OCI-LY1 (cell line): Measurements from ENCODE around the gene ITCH.
"Not testable (repeated sequence)": the region's sequence is repeated elsewhere in the genome, so short reads cannot be mapped to it uniquely, and the experiment has no call there.

ENCODE experiments used
- H2AFZ ChIP-seq: fragments of 200-600 bp; sonication (generic), shearing (Covaris generic); 2 replicates; pipeline ENCODE4 v1.6.0; 2014; ENCODE audit warnings: antibody characterized with exemption, mild to moderate bottlenecking, low read length
- H3F3A ChIP-seq: fragments of 200-600 bp; sonication (generic), shearing (Covaris generic); 2 replicates; pipeline ENCODE4 v1.6.0; 2014; ENCODE audit warnings: mild to moderate bottlenecking, antibody characterized with exemption, low read length, moderate library complexity; ENCODE audit not compliant: insufficient read depth
- H3K27ac ChIP-seq: fragments of 200-600 bp; sonication (generic); 2 replicates; pipeline ENCODE4 v1.5.1; 2014; ENCODE audit warnings: low read length, mixed run types, mild to moderate bottlenecking, low read depth; ENCODE audit not compliant: poor library complexity, severe bottlenecking
- H3K27me3 ChIP-seq: fragments of 200-600 bp; sonication (generic); 2 replicates; pipeline ENCODE4 v1.6.0; 2014; ENCODE audit warnings: antibody characterized with exemption, mild to moderate bottlenecking, low read length, moderate library complexity; ENCODE audit not compliant: insufficient read depth
- H3K36me3 ChIP-seq: fragments of 200-600 bp; sonication (generic); 2 replicates; pipeline ENCODE4 v1.6.1; 2014; ENCODE audit warnings: mild to moderate bottlenecking, antibody characterized with exemption, low read length, moderate library complexity, mixed read lengths; ENCODE audit not compliant: insufficient read depth
- H3K4me1 ChIP-seq: fragments of 200-600 bp; sonication (generic); 2 replicates; pipeline ENCODE4 v1.5.1; 2014; ENCODE audit warnings: mild to moderate bottlenecking, low read length, moderate library complexity; ENCODE audit not compliant: insufficient read depth, severe bottlenecking
- H3K4me2 ChIP-seq: fragments of 200-600 bp; sonication (generic), shearing (Covaris generic); 2 replicates; pipeline ENCODE4 v1.6.1; 2014; ENCODE audit warnings: low read length
- H3K4me3 ChIP-seq: fragments of 200-600 bp; sonication (generic); 2 replicates; pipeline ENCODE4 v1.5.1; 2014; ENCODE audit warnings: low read length, low read depth, mild to moderate bottlenecking, mixed read lengths; ENCODE audit not compliant: poor library complexity, severe bottlenecking
- H3K79me2 ChIP-seq: fragments of 200-600 bp; shearing (Covaris generic); 2 replicates; pipeline ENCODE4 v1.6.1; 2016; ENCODE audit warnings: mixed run types, low read length, mixed read lengths; ENCODE audit not compliant: insufficient read depth
- H3K9ac ChIP-seq: fragments of 200-600 bp; sonication (generic), shearing (Covaris generic); 2 replicates; pipeline ENCODE4 v1.6.1; 2014; ENCODE audit warnings: mild to moderate bottlenecking, low read length, mixed read lengths
- H3K9me2 ChIP-seq: fragments of 200-600 bp; sonication (generic), shearing (Covaris generic); 2 replicates; pipeline ENCODE4 v1.6.1; 2014; ENCODE audit warnings: low read depth, mild to moderate bottlenecking, low read length, mixed read lengths
- H3K9me3 ChIP-seq: fragments of 200-600 bp; shearing (Covaris generic); 2 replicates; pipeline ENCODE4 v1.6.1; 2014; ENCODE audit warnings: low read length, mixed read lengths
- H4K20me1 ChIP-seq: fragments of 200-600 bp; sonication (generic), shearing (Covaris generic); 2 replicates; pipeline ENCODE4 v1.6.0; 2016; ENCODE audit warnings: mild to moderate bottlenecking, low read length; ENCODE audit not compliant: insufficient read depth
- CTCF ChIP-seq: fragments of 200-600 bp; sonication (generic), shearing (Covaris generic); IDR thresholded peaks from 2 replicates; pipeline ENCODE4 v1.5.1; 2017; ENCODE audit warnings: mild to moderate bottlenecking, antibody characterized with exemption, low read length, moderate library complexity, mixed read lengths
- EZH2 ChIP-seq: fragments of 200-600 bp; sonication (generic), shearing (Covaris generic); IDR thresholded peaks from 2 replicates; pipeline ENCODE4 v1.8.0; 2017; ENCODE audit warnings: borderline replicate concordance, mixed run types, mild to moderate bottlenecking, antibody characterized with exemption, low read length, moderate library complexity, mixed read lengths

Gene ITCH

GRCh38 chr20:34347571-34347970 lies 15.5 kb upstream of the ITCH start:
- no peaks in the 10 kb centered on the region for H4K20me1 ChIP-seq
- no peak overlapping the region for H3K4me2 ChIP-seq
- H3K4me1 ChIP-seq, result no peaks in the 10 kb centered on the region
- no peaks in the 10 kb centered on the region for H3K9me3 ChIP-seq
- H3K36me3 ChIP-seq, result no peaks in the 10 kb centered on the region
- H3K9me2 ChIP-seq, result no peaks in the 10 kb centered on the region
- TF ChIP-seq EZH2 (no peak), CTCF (no peak)
- H3K27ac ChIP-seq, result no peak overlapping the region
- no peak overlapping the region for H3K9ac ChIP-seq
- no peaks in the 10 kb centered on the region for H3F3A ChIP-seq
- no peak overlapping the region for H3K4me3 ChIP-seq
- H3K27me3 ChIP-seq, result no peaks in the 10 kb centered on the region
- H3K79me2 ChIP-seq, result no peaks in the 10 kb centered on the region
- H2AFZ ChIP-seq, result no peak overlapping the region

- no peak for TF ChIP-seq CTCF
- no peak for TF ChIP-seq EZH2
- Histone ChIP-seq H2AFZ (no peak overlapping the region), H3K4me2 (no peak overlapping the region), H3K36me3 (no peaks in the 10 kb centered on the region), H3K27ac (no peak overlapping the region), H3K4me3 (no peak overlapping the region), H3K9ac (no peak overlapping the region), H3K4me1 (no peaks in the 10 kb centered on the region), H3K9me3 (no peaks in the 10 kb centered on the region), H3F3A (no peaks in the 10 kb centered on the region), H3K79me2 (no peaks in the 10 kb centered on the region), H4K20me1 (no peaks in the 10 kb centered on the region), H3K9me2 (no peaks in the 10 kb centered on the region), H3K27me3 (no peaks in the 10 kb centered on the region)
Measured at GRCh38 chr20:34350095-34350494, 13.0 kb upstream of the ITCH start.

- H3K4me3 ChIP-seq, H3K79me2 ChIP-seq, H3K9ac ChIP-seq, H3K4me1 ChIP-seq, H3K4me2 ChIP-seq, H3K36me3 ChIP-seq, H4K20me1 ChIP-seq, H3K9me3 ChIP-seq, H3K27me3 ChIP-seq, H3F3A ChIP-seq, H3K9me2 ChIP-seq, H3K27ac ChIP-seq, H2AFZ ChIP-seq: not testable (repeated sequence)
Measured at GRCh38 chr20:34353467-34353866, 9.6 kb upstream of the ITCH start.

GRCh38 chr20:34355427-34355826 lies 7.6 kb upstream of the ITCH start:
- H3K4me2 ChIP-seq, result no peak overlapping the region
- TF ChIP-seq CTCF, result no peak
- TF ChIP-seq EZH2, result no peak
- H2AFZ ChIP-seq, result no peak overlapping the region
- no peaks in the 10 kb centered on the region for H4K20me1 ChIP-seq
- H3K27ac ChIP-seq, result no peak overlapping the region
- H3K4me3 ChIP-seq, result no peak overlapping the region
- no peak overlapping the region for H3K9ac ChIP-seq
- H3K4me1 ChIP-seq, result no peaks in the 10 kb centered on the region
- H3F3A ChIP-seq, result no peaks in the 10 kb centered on the region
- H3K9me2 ChIP-seq, result no peaks in the 10 kb centered on the region
- H3K36me3 ChIP-seq, result no peaks in the 10 kb centered on the region
- H3K9me3 ChIP-seq, result no peaks in the 10 kb centered on the region
- no peaks in the 10 kb centered on the region for H3K79me2 ChIP-seq
- H3K27me3 ChIP-seq, result no peaks in the 10 kb centered on the region

GRCh38 chr20:34359729-34360128 lies 3.3 kb upstream of the ITCH start:
- not testable (repeated sequence) for H4K20me1 ChIP-seq, H3K9me3 ChIP-seq, H3K9ac ChIP-seq, H3K4me3 ChIP-seq, H3K4me2 ChIP-seq, H2AFZ ChIP-seq, H3K36me3 ChIP-seq, H3F3A ChIP-seq, H3K9me2 ChIP-seq, H3K27ac ChIP-seq, H3K27me3 ChIP-seq
- Histone ChIP-seq H3K4me1 (peaks cover 22% of the 10 kb centered on the region), H3K79me2 (peaks cover 11% of the 10 kb centered on the region)
